ENCODE data around the gene XYLT1. TPM values are rescaled to one million over a fixed set of nuclear protein-coding genes. Genes with fewer than 3 reads are reported as not detected.

The XYLT1 gene
- total RNA-seq, 4 donors from 2014 or later: 6.6 to 17.2 (median 10.0) TPM

- 80 to 81% methylated on average over 4 of the region's 4 CpGs for WGBS, 2 donors
- TF ChIP-seq CTCF (IDR thresholded peaks at IDR 0.05) (no peak), POLR2A (IDR thresholded peaks at IDR 0.05) (no peak)
- Histone ChIP-seq H3K4me1 (peaks cover 0 to 14% (median 1%) of the 10 kb centered on the region in 3 donors), H3K27ac (no peak overlapping the region), H3K27me3 (no peaks in the 10 kb centered on the region), H3K36me3 (no peaks in the 10 kb centered on the region), H3K4me3 (no peak overlapping the region), H3K9me3 (no peaks in the 10 kb centered on the region)
- intact Hi-C loops (cut with DNase I): no loop called here
- no peak for DNase-seq
Observed at GRCh38 chr16:17454162-17454730, 16.5 kb downstream of the XYLT1 start.

GRCh38 chr16:17453364-17454038, 17.3 kb downstream of the XYLT1 start:
- Histone ChIP-seq H3K36me3 (no peaks in the 10 kb centered on the region), H3K4me3 (no peak overlapping the region), H3K4me1 (peaks cover 0 to 20% (median 4%) of the 10 kb centered on the region in 3 donors), H3K27ac (no peak overlapping the region), H3K9me3 (no peaks in the 10 kb centered on the region), H3K27me3 (no peaks in the 10 kb centered on the region)
- 65 to 71% methylated on average over 8 of the region's 8 CpGs for WGBS, 2 donors
- DNase-seq: no peak
- TF ChIP-seq POLR2A (IDR thresholded peaks at IDR 0.05) (no peak), CTCF (IDR thresholded peaks at IDR 0.05) (no peak)
- intact Hi-C loops (cut with DNase I): no loop called here

- no peaks in the 10 kb centered on the region for H3K9me3 ChIP-seq
- H3K27ac ChIP-seq: no peak overlapping the region
- WGBS, 2 donors: 65 to 83% methylated on average over 2 of the region's 2 CpGs
- H3K27me3 ChIP-seq: no peaks in the 10 kb centered on the region
- H3K4me1 ChIP-seq: peaks cover 0 to 26% (median 4%) of the 10 kb centered on the region in 3 donors
- intact Hi-C loops (cut with DNase I): no loop called here
- DNase-seq: no peak
- no peak overlapping the region for H3K4me3 ChIP-seq
- no peaks in the 10 kb centered on the region for H3K36me3 ChIP-seq
- TF ChIP-seq CTCF (IDR thresholded peaks at IDR 0.05): no peak
- TF ChIP-seq POLR2A (IDR thresholded peaks at IDR 0.05): no peak
Observed at GRCh38 chr16:17452922-17453321, 17.8 kb downstream of the XYLT1 start.

GRCh38 chr16:17451843-17452242, 18.9 kb downstream of the XYLT1 start:
- 62 to 72% methylated on average over 3 of the region's 3 CpGs for WGBS, 2 donors
- no peak for DNase-seq
- intact Hi-C loops (cut with DNase I): no loop called here
- H3K27ac ChIP-seq: no peak overlapping the region
- H3K27me3 ChIP-seq: no peaks in the 10 kb centered on the region
- TF ChIP-seq POLR2A (IDR thresholded peaks at IDR 0.05) (no peak), CTCF (IDR thresholded peaks at IDR 0.05) (no peak)
- no peaks in the 10 kb centered on the region for H3K36me3 ChIP-seq
- H3K4me1 ChIP-seq: peaks cover 0 to 36% (median 4%) of the 10 kb centered on the region in 3 donors
- no peaks in the 10 kb centered on the region for H3K9me3 ChIP-seq
- no peak overlapping the region for H3K4me3 ChIP-seq

GRCh38 chr16:17450291-17450690, 20.5 kb downstream of the XYLT1 start:
- Histone ChIP-seq H3K36me3 (no peaks in the 10 kb centered on the region), H3K4me3 (no peak overlapping the region), H3K4me1 (peaks cover 0 to 41% (median 4%) of the 10 kb centered on the region in 3 donors), H3K27me3 (no peaks in the 10 kb centered on the region), H3K27ac (no peak overlapping the region), H3K9me3 (no peaks in the 10 kb centered on the region)
- TF ChIP-seq CTCF (IDR thresholded peaks at IDR 0.05) (no peak), POLR2A (IDR thresholded peaks at IDR 0.05) (no peak)
- intact Hi-C loops (cut with DNase I): no loop called here
- DNase-seq: no peak
- WGBS, 2 donors: 82 to 93% methylated on average over 7 of the region's 7 CpGs

Data from esophagus squamous epithelium (tissue), 5 donors.